HEK293T (cell line): Measurements from ENCODE around the gene MPV17L2.

Source experiments
- ARNT ChIP-seq: fragments of 450-650 bp; IDR thresholded peaks from 2 replicates; pipeline ENCODE4 v1.6.1; 2017; ENCODE audit warnings: mild to moderate bottlenecking
- BHLHE40 ChIP-seq: fragments of 450-650 bp; IDR thresholded peaks from 2 replicates; pipeline ENCODE4 v1.6.1; 2016; ENCODE audit warnings: mild to moderate bottlenecking, moderate library complexity, borderline replicate concordance
- CTBP1 ChIP-seq: fragments of 450-650 bp; IDR thresholded peaks from 2 replicates; pipeline ENCODE4 v1.6.1; 2016; ENCODE audit warnings: borderline replicate concordance
- ELF4 ChIP-seq: fragments of 450-650 bp; IDR thresholded peaks from 2 replicates; pipeline ENCODE4 v1.6.1; 2017; ENCODE audit warnings: antibody characterized with exemption
- FOXK2 ChIP-seq: fragments of 450-650 bp; IDR thresholded peaks from 2 replicates; pipeline ENCODE4 v1.6.1; 2016; ENCODE audit warnings: mild to moderate bottlenecking
- FOXM1 ChIP-seq: fragments of 450-650 bp; IDR thresholded peaks from 2 replicates; pipeline ENCODE4 v1.6.1; 2017; ENCODE audit warnings: mild to moderate bottlenecking, borderline replicate concordance
- LEF1 ChIP-seq: fragments of 450-650 bp; IDR thresholded peaks from 2 replicates; pipeline ENCODE4 v1.6.1; 2017; ENCODE audit warnings: mild to moderate bottlenecking, borderline replicate concordance
- NFRKB ChIP-seq: fragments of 450-650 bp; IDR thresholded peaks from 2 replicates; pipeline ENCODE4 v1.6.1; 2016; ENCODE audit warnings: mild to moderate bottlenecking, moderate library complexity
- SP1 ChIP-seq: fragments of 450-650 bp; IDR thresholded peaks from 2 replicates; pipeline ENCODE4 v1.6.1; 2017
- SUZ12 ChIP-seq: fragments of 450-650 bp; IDR thresholded peaks from 2 replicates; pipeline ENCODE4 v1.6.1; 2016; ENCODE audit warnings: mild to moderate bottlenecking
- TARDBP ChIP-seq: fragments of 450-650 bp; IDR thresholded peaks from 2 replicates; pipeline ENCODE4 v1.6.1; 2016
- ZNF384 ChIP-seq: fragments of 450-650 bp; IDR thresholded peaks from 2 replicates; pipeline ENCODE4 v1.6.1; 2016

DNA sequence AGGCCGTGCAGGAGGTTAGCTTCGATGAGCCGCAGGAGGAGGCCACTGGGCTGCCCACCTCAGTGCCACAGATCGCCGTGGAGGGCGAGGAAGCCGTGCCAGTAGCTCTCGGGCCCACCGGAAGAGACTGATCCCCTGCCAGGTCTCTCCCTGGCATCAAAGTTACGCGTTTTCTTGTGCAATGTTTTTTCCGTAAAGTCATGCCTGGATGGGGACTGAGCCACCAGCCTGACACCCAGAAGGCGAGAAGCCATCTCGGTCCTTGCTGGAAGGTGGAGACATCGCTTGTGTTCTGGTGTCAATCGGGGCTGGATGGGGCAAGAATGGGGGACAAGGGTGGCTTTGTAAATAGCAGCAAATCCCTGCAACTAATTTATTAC lies 43.4 kb upstream of the MPV17L2 start:
- TF ChIP-seq SP1 (no peak), SUZ12 (no peak), TARDBP (no peak), ARNT (no peak), LEF1 (no peak), NFRKB (no peak), FOXM1 (no peak), ELF4 (no peak), ZNF384 (no peak), BHLHE40 (no peak), FOXK2 (no peak), CTBP1 (no peak)
